Spleen (tissue), 11 donors: ENCODE results near the gene GLIPR1L1. TPM values are rescaled to one million over a fixed set of nuclear protein-coding genes. Genes with fewer than 3 reads are reported as not detected.

ENCODE experiments used
- DNase-seq: peaks from one replicate; pipeline ENCODE4 v3.0.0-alpha.2; 2020
- H3K27ac ChIP-seq, 8 donors: fragments of 200-600 bp; sonication (generic) in 7 of 8; 1 replicate in 4 of 8; 2 replicates in 4 of 8; pipeline versions ENCODE4 v1.5.0 to v1.8.0; 2016 to 2021; ENCODE audit warnings: inconsistent platforms in 4 of 8, mild to moderate bottlenecking in 4 of 8, moderate library complexity in 1 of 8
- H3K27me3 ChIP-seq, 7 donors: fragments of 200-600 bp; sonication (generic) in 6 of 7; replicated peaks in 1 of 7; 1 replicate in 4 of 7; 2 replicates in 3 of 7; pipeline versions ENCODE4 v1.5.0 to v1.8.0; 2016 to 2021; ENCODE audit warnings: inconsistent platforms in 3 of 7, mild to moderate bottlenecking in 1 of 7
- H3K36me3 ChIP-seq, 6 donors: fragments of 200-600 bp; sonication (generic) in 5 of 6; 1 replicate in 4 of 6; 2 replicates in 2 of 6; pipeline versions ENCODE4 v1.5.0 to v1.8.0; 2016 to 2021; ENCODE audit warnings: inconsistent platforms in 2 of 6
- H3K4me1 ChIP-seq, 6 donors: fragments of 200-600 bp; sonication (generic) in 5 of 6; 1 replicate in 3 of 6; 2 replicates in 3 of 6; pipeline versions ENCODE4 v1.5.0 to v1.8.0; 2016 to 2021; ENCODE audit warnings: inconsistent platforms in 3 of 6
- H3K4me3 ChIP-seq, 8 donors: fragments of 200-600 bp; sonication (generic) in 7 of 8; 1 replicate in 4 of 8; 2 replicates in 4 of 8; pipeline versions ENCODE4 v1.5.0 to v1.8.0; 2016 to 2021; ENCODE audit warnings: inconsistent platforms in 4 of 8, mild to moderate bottlenecking in 4 of 8, moderate library complexity in 2 of 8
- H3K9me3 ChIP-seq, 8 donors: fragments of 200-600 bp; sonication (generic) in 7 of 8; 1 replicate in 4 of 8; 2 replicates in 4 of 8; pipeline versions ENCODE4 v1.5.0 to v1.8.0; 2016 to 2021; ENCODE audit warnings: inconsistent platforms in 4 of 8
- POLR2A ChIP-seq, 3 donors: fragments of 450-650 bp; IDR thresholded peaks; one replicate each; pipeline ENCODE4 v1.5.1; 2017; ENCODE audit warnings: antibody characterized with exemption in 3 of 3, mild to moderate bottlenecking in 1 of 3
- POLR2AphosphoS5 ChIP-seq, 3 donors: sonication (generic); formaldehyde crosslinking; IDR thresholded peaks; one replicate each; pipeline ENCODE4 v1.5.1; 2017; ENCODE audit warnings: antibody characterized with exemption in 3 of 3
- WGBS, 5 donors: extraction: QIAGEN DNeasy Blood & Tissue Kit in 3 of 5; methylation state at CpG; one replicate each; pipeline versions ENCODE4 v1.1.5 to v1.1.7; 2013 to 2018; 5-methylcytosine and 5-hydroxymethylcytosine counted together
- intact Hi-C: fragments of 100-400 bp; cut with DNase I; formaldehyde crosslinking; loops from one replicate; pipeline ENCODE4 v1.15.0; 2023; ENCODE audit warnings: low total_unique reads
- polyA plus RNA-seq, 3 donors: library from polyadenylated mRNA; stranded (reverse); fragments of 200-250 nt; gene quantifications; one replicate each; pipeline ENCODE4 v1.2.1, GENCODE V29; 2013
- total RNA-seq, 7 donors: library from RNA; depleted of rRNA in 3 of 7; stranded (reverse); fragments of >200 nt in 3 of 7; fragmentation: NEBNext Ultra II Directional in 4 of 7; extraction: Animal tissue kit (Norgen Biotek cat#: 25700) in 4 of 7; gene quantifications; one replicate each; pipeline versions ENCODE4 v1.1.0 to v1.2.1, GENCODE V29; 2016 to 2021
- TF ChIP-seq, protein P1 (sequence below), 11 experiments: fragments of 200-600 bp in 7 of 11; fragments of 450-650 bp in 4 of 11; sonication (generic) in 4 of 11; IDR thresholded peaks in 8 of 11; conservative IDR thresholded peaks in 3 of 11; 1 replicate in 7 of 11; 2 replicates in 4 of 11; pipeline versions ENCODE4 v1.4.0 to v1.8.0; 2016 to 2021; ENCODE audit warnings: antibody characterized with exemption in 11 of 11, inconsistent platforms in 4 of 11, mild to moderate bottlenecking in 1 of 11
- donor health status: healthy with polysubstance abuse.
- donor health status: DM: no; HTN: no; CAD: no; lungs with moderate emphysema.
- donor health status: DM: no; HTN: no; CAD: no.
- donor health status: Bipolar disorder and iron deficiency.
- donor health status: healthy.
- donor health status: DM: no; HTN: no; CAD: no.
- donor health status: DM: yes; HTN: yes; CAD: no.

The GLIPR1L1 gene
- total and polyA plus RNA-seq, 10 donors: not detected

DNA sequence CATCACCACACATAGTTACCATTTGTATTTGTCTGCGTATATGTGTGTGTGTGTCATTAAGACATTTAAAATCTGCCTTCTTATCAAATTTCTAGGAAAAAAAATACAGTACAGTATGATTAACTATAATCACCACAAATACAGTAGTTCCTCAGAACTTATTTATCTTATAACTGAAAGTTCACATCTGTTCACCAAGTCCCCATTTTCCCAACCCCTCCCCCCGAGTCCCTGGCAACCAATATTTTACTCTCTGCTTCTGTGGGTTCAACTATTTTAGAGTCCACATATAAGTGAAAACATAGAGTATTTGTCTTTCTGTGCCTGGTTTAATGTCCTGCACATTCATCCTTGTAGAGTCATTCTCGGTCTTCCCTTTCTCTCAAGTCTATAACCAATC is 16.7 kb upstream of the GLIPR1L1 start:
- Histone ChIP-seq H3K27me3 (no peaks in the 10 kb centered on the region), H3K4me3 (no peak overlapping the region), H3K27ac (no peak overlapping the region), H3K36me3 (no peaks in the 10 kb centered on the region), H3K9me3 (no peaks in the 10 kb centered on the region), H3K4me1 (no peaks in the 10 kb centered on the region)
- TF ChIP-seq POLR2AphosphoS5 (IDR thresholded peaks at IDR 0.05): no peak
- 83 to 95% (median 88%) methylated on average over 3 of the region's 3 CpGs for WGBS, 5 donors
- intact Hi-C loops: no loop called here
- DNase-seq: no peak

DNA sequence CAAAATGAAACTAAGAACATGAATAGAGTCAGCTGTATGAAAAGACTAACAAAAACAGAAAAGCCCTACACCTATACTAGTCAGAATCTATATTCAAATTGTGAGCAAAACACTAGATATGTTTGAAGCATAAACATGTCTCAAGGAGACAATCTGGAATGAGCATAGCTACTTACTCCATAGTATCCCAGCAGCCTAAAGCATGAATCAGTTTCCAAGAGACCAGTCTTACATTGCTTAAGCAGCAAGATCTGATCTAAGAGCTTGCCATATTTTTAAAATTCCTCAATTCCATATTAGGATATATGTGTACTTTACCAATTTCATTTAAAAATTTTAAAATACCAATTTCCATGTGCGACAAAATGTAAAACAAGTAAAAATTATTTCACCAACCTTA is 12.0 kb upstream of the GLIPR1L1 start:
- intact Hi-C loops: no loop called here
- TF ChIP-seq POLR2A (IDR thresholded peaks at IDR 0.05): no peak
- TF ChIP-seq, protein P1, sequence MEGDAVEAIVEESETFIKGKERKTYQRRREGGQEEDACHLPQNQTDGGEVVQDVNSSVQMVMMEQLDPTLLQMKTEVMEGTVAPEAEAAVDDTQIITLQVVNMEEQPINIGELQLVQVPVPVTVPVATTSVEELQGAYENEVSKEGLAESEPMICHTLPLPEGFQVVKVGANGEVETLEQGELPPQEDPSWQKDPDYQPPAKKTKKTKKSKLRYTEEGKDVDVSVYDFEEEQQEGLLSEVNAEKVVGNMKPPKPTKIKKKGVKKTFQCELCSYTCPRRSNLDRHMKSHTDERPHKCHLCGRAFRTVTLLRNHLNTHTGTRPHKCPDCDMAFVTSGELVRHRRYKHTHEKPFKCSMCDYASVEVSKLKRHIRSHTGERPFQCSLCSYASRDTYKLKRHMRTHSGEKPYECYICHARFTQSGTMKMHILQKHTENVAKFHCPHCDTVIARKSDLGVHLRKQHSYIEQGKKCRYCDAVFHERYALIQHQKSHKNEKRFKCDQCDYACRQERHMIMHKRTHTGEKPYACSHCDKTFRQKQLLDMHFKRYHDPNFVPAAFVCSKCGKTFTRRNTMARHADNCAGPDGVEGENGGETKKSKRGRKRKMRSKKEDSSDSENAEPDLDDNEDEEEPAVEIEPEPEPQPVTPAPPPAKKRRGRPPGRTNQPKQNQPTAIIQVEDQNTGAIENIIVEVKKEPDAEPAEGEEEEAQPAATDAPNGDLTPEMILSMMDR (IDR thresholded peaks at IDR 0.05 in 8 of 11, conservative IDR thresholded peaks at IDR 0.05 in 3 of 11): no peak
- no peak for TF ChIP-seq POLR2AphosphoS5 (IDR thresholded peaks at IDR 0.05)
- Histone ChIP-seq H3K9me3 (no peaks in the 10 kb centered on the region), H3K4me1 (no peaks in the 10 kb centered on the region), H3K4me3 (no peak overlapping the region), H3K27ac (no peak overlapping the region), H3K36me3 (no peaks in the 10 kb centered on the region), H3K27me3 (no peaks in the 10 kb centered on the region)
- DNase-seq: no peak
- 0 to 3% (median 0%) methylated on average over 1 of the region's 1 CpG for WGBS, 5 donors

DNA sequence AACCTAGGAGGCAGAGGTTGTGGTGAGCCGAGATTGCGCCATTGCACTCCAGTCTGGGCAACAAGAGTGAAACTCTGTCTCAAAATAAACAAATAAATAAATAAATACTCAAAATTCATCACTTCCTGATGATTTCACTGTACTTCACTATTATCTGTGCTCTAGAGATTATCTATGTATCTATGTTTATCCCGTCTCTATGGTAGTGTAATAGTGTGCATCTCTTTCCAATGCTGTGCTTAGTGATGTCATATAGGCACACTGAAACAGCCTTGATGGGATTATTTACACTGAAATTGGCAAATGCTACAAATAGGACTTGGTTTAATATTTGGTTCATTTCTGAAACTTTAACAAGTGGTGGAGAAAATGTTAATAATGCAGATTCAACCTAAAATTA is 10.8 kb upstream of the GLIPR1L1 start:
- 59 to 96% (median 85%) methylated on average over 3 of the region's 3 CpGs for WGBS, 5 donors
- no peak overlapping the region for H3K4me3 ChIP-seq
- H3K27me3 ChIP-seq: peaks cover 0 to under 1% (median 0%) of the 10 kb centered on the region in 7 donors
- intact Hi-C loops: no loop called here
- H3K27ac ChIP-seq: no peak overlapping the region
- H3K9me3 ChIP-seq: no peaks in the 10 kb centered on the region
- no peaks in the 10 kb centered on the region for H3K36me3 ChIP-seq
- no peak for DNase-seq
- TF ChIP-seq POLR2A (IDR thresholded peaks at IDR 0.05) (no peak), POLR2AphosphoS5 (IDR thresholded peaks at IDR 0.05) (no peak)
- TF ChIP-seq, protein P1 (IDR thresholded peaks at IDR 0.05 in 8 of 11, conservative IDR thresholded peaks at IDR 0.05 in 3 of 11): no peak
- H3K4me1 ChIP-seq: no peaks in the 10 kb centered on the region

DNA sequence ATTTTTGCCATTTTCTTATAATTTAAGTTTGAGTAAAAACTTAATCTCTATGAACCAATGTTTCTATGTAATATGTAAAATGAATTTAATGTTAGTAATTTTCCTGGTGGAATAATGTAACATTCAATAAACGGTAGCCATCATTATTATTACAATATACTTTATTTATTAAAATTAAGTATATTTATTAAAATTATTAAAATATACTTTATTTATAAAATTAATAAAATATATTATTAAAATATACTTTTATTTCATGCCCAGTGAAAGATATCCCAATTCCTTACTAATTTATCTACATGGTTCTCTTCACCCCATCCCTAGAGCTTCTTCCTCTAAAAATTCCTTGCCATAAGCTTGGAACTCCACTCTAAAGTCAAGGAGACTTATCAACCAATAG is 6.8 kb upstream of the GLIPR1L1 start:
- no peaks in the 10 kb centered on the region for H3K36me3 ChIP-seq
- H3K4me1 ChIP-seq: peaks cover 0 to 17% (median 13%) of the 10 kb centered on the region in 6 donors
- H3K27ac ChIP-seq: no peak overlapping the region
- DNase-seq: no peak
- WGBS, 5 donors: 93 to 98% (median 94%) methylated on average over 1 of the region's 1 CpG
- peaks cover 0 to 15% (median 0%) of the 10 kb centered on the region in 7 donors for H3K27me3 ChIP-seq
- H3K9me3 ChIP-seq: no peaks in the 10 kb centered on the region
- no peak overlapping the region for H3K4me3 ChIP-seq
- TF ChIP-seq, protein P1 (IDR thresholded peaks at IDR 0.05 in 8 of 11, conservative IDR thresholded peaks at IDR 0.05 in 3 of 11): no peak
- no peak for TF ChIP-seq POLR2AphosphoS5 (IDR thresholded peaks at IDR 0.05)
- no peak for TF ChIP-seq POLR2A (IDR thresholded peaks at IDR 0.05)
- intact Hi-C loops: no loop called here
